HEK293 (cell line): ENCODE results near the gene GPR179.

ENCODE experiments used
- CTCF ChIA-PET: fragments of 350-600 bp; formaldehyde crosslinking; extraction: SDS; loops from one replicate; lab custom pipeline; 2021; ENCODE audit warnings: antibody characterized with exemption; lab: Yijun Ruan, JAX
- POLR2A ChIA-PET: fragments of 300-600 bp; formaldehyde crosslinking; extraction: SDS; loops from one replicate; lab custom pipeline; 2020; ENCODE audit warnings: antibody characterized with exemption, inconsistent platforms; lab: Yijun Ruan, JAX
- H3K27ac ChIP-seq: fragments of 200-500 bp; sonication (Bioruptor generic); 2 replicates; pipeline ENCODE4 v1.5.1; 2014; ENCODE audit warnings: low read depth, low read length, control low read depth, inconsistent platforms; ENCODE audit errors: extremely low read depth
- H3K36me3 ChIP-seq, 2 experiments: fragments of 200-500 bp in 1 of 2; sonication (Bioruptor generic) in 1 of 2; 1 replicate in 1 of 2; 2 replicates in 1 of 2; pipeline ENCODE4 v1.5.1; 2014 to 2017; ENCODE audit warnings: inconsistent platforms in 2 of 2, low read length in 2 of 2; ENCODE audit not compliant: control insufficient read depth in 2 of 2, insufficient read depth in 1 of 2
- H3K4me1 ChIP-seq: fragments of 200-500 bp; sonication (Bioruptor generic); 2 replicates; pipeline ENCODE4 v1.5.1; 2014; ENCODE audit warnings: mild to moderate bottlenecking, low read length, inconsistent platforms; ENCODE audit not compliant: control insufficient read depth, insufficient read depth
- H3K4me3 ChIP-seq: 2 replicates; pipeline ENCODE4 v1.5.1; 2011; ENCODE audit warnings: low read depth, mild to moderate bottlenecking, control low read depth, low read length, moderate library complexity
- H3K9me3 ChIP-seq: fragments of 200-500 bp; sonication (Bioruptor generic); 2 replicates; pipeline ENCODE4 v1.5.1; 2014; ENCODE audit warnings: low read depth, low read length, inconsistent platforms; ENCODE audit not compliant: control insufficient read depth, insufficient read depth
- GLI2 ChIP-seq: fragments of 450-650 bp; formaldehyde crosslinking; IDR thresholded peaks from 2 replicates; pipeline ENCODE4; 2017; ENCODE audit warnings: missing biosample characterization, missing genetic modification characterization, low read depth, borderline replicate concordance
- INSM2 ChIP-seq: fragments of 450-650 bp; formaldehyde crosslinking; IDR thresholded peaks from 2 replicates; pipeline ENCODE4 v1.5.1; 2016; ENCODE audit warnings: missing biosample characterization, missing genetic modification characterization
- KLF16 ChIP-seq: fragments of 450-650 bp; formaldehyde crosslinking; IDR thresholded peaks from 2 replicates; pipeline ENCODE4 v1.5.1; 2017; ENCODE audit warnings: missing biosample characterization, missing genetic modification characterization
- KLF17 ChIP-seq: fragments of 450-650 bp; formaldehyde crosslinking; IDR thresholded peaks from 2 replicates; pipeline ENCODE4 v1.5.1; 2016; ENCODE audit warnings: missing biosample characterization, missing genetic modification characterization
- YY1 ChIP-seq: fragments of 450-650 bp; formaldehyde crosslinking; IDR thresholded peaks from 2 replicates; pipeline ENCODE4 v1.5.1; 2018; ENCODE audit warnings: missing biosample characterization, missing genetic modification characterization
- ZNF146 ChIP-seq: fragments of 450-650 bp; formaldehyde crosslinking; IDR thresholded peaks from 2 replicates; pipeline ENCODE4 v1.5.1; 2016; ENCODE audit warnings: missing biosample characterization, missing genetic modification characterization
- ZNF157 ChIP-seq: fragments of 450-650 bp; formaldehyde crosslinking; IDR thresholded peaks from 2 replicates; pipeline ENCODE4 v1.5.1; 2016; ENCODE audit warnings: missing biosample characterization, missing genetic modification characterization
- ZNF239 ChIP-seq: fragments of 450-650 bp; formaldehyde crosslinking; IDR thresholded peaks from 2 replicates; pipeline ENCODE4 v1.5.1; 2016; ENCODE audit warnings: missing biosample characterization, missing genetic modification characterization
- ZNF26 ChIP-seq: fragments of 450-650 bp; formaldehyde crosslinking; IDR thresholded peaks from 2 replicates; pipeline ENCODE4 v1.5.1; 2016; ENCODE audit warnings: missing biosample characterization, missing genetic modification characterization
- ZNF302 ChIP-seq: fragments of 450-650 bp; formaldehyde crosslinking; IDR thresholded peaks from 2 replicates; pipeline ENCODE4 v1.5.1; 2016; ENCODE audit warnings: missing biosample characterization, missing genetic modification characterization, low read depth
- ZNF394 ChIP-seq: fragments of 450-650 bp; formaldehyde crosslinking; IDR thresholded peaks from 2 replicates; pipeline ENCODE4 v1.5.1; 2016; ENCODE audit warnings: missing biosample characterization, missing genetic modification characterization, mild to moderate bottlenecking, moderate library complexity, borderline replicate concordance
- ZNF404 ChIP-seq: fragments of 450-650 bp; formaldehyde crosslinking; IDR thresholded peaks from 2 replicates; pipeline ENCODE4 v1.5.1; 2017; ENCODE audit warnings: missing biosample characterization, missing genetic modification characterization
- ZNF423 ChIP-seq: fragments of 450-650 bp; formaldehyde crosslinking; IDR thresholded peaks from 2 replicates; pipeline ENCODE4 v1.5.1; 2016; ENCODE audit warnings: missing biosample characterization, missing genetic modification characterization
- ZNF48 ChIP-seq: fragments of 450-650 bp; formaldehyde crosslinking; IDR thresholded peaks from 2 replicates; pipeline ENCODE4 v1.5.1; 2016; ENCODE audit warnings: missing biosample characterization, missing genetic modification characterization
- ZNF548 ChIP-seq: fragments of 450-650 bp; formaldehyde crosslinking; IDR thresholded peaks from 2 replicates; pipeline ENCODE4 v1.5.1; 2016; ENCODE audit warnings: missing biosample characterization, missing genetic modification characterization
- ZNF600 ChIP-seq: fragments of 450-650 bp; formaldehyde crosslinking; IDR thresholded peaks from 2 replicates; pipeline ENCODE4 v1.5.1; 2016; ENCODE audit warnings: missing biosample characterization, missing genetic modification characterization
- ZNF610 ChIP-seq: fragments of 450-650 bp; formaldehyde crosslinking; IDR thresholded peaks from 2 replicates; pipeline ENCODE4 v1.5.1; 2016; ENCODE audit warnings: missing biosample characterization, missing genetic modification characterization, borderline replicate concordance
- ZNF707 ChIP-seq: fragments of 450-650 bp; formaldehyde crosslinking; IDR thresholded peaks from 2 replicates; pipeline ENCODE4 v1.5.1; 2016; ENCODE audit warnings: missing biosample characterization, missing genetic modification characterization
- TF ChIP-seq, protein P1 (sequence below): fragments of 450-650 bp; formaldehyde crosslinking; optimal IDR thresholded peaks from 2 replicates; pipeline ENCODE3; 2016; ENCODE audit warnings: missing biosample characterization, mild to moderate bottlenecking, missing genetic modification characterization
- TF ChIP-seq, protein P2 (sequence below): fragments of 450-650 bp; formaldehyde crosslinking; IDR thresholded peaks from 2 replicates; pipeline ENCODE4 v1.5.1; 2016; ENCODE audit warnings: missing biosample characterization, missing genetic modification characterization

Gene GPR179

DNA sequence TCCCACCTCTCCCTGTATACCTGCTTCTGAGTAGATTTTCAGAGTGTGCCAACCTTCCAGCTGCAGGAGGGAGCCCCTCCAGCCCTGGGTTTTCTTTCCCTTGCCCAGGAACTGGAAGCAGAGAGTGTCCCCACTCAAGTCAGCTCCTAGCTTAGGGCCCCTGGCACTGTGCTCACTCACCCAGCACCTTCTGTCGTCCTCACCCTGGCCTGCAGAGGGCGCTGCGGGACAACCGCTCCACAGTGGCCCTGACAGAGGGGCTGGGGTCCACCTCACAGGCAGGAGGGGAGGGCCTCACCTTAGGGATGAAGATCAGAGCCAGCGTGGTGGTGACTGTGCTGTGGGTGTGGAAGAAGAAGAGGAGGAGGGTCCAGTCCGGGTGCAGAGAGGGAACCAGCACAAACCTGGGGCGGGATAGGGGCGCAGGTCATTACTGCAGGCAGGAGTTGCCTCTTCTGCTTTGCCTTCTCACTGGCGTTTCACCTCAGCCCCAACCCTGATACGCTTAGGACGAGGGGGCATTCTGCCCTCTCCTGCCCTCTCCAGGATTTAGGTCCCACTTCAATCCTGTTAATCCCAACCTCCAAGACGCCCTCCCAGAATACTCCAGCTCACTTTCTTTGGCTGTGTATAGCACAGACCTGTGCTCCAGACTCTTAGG is 10.0 kb downstream of the GPR179 start (continued):
- no peak for TF ChIP-seq ZNF48 (tag by site-specific recombination)
- TF ChIP-seq ZNF548 (tag by site-specific recombination), result no peak
- TF ChIP-seq ZNF423 (tag by site-specific recombination), result no peak
- TF ChIP-seq, protein P1, sequence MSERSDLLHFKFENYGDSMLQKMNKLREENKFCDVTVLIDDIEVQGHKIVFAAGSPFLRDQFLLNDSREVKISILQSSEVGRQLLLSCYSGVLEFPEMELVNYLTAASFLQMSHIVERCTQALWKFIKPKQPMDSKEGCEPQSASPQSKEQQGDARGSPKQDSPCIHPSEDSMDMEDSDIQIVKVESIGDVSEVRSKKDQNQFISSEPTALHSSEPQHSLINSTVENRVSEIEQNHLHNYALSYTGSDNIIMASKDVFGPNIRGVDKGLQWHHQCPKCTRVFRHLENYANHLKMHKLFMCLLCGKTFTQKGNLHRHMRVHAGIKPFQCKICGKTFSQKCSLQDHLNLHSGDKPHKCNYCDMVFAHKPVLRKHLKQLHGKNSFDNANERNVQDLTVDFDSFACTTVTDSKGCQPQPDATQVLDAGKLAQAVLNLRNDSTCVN, result no peak
- TF ChIP-seq ZNF146, result no peak
- 0 out of 2 replicates have a peak, but pooled peaks have one; percentile 36 for TF ChIP-seq KLF17 (tag by site-specific recombination)
- no peak for TF ChIP-seq GLI2 (tag by site-specific recombination)
- TF ChIP-seq, all 188 proteins: peak for 8

DNA sequence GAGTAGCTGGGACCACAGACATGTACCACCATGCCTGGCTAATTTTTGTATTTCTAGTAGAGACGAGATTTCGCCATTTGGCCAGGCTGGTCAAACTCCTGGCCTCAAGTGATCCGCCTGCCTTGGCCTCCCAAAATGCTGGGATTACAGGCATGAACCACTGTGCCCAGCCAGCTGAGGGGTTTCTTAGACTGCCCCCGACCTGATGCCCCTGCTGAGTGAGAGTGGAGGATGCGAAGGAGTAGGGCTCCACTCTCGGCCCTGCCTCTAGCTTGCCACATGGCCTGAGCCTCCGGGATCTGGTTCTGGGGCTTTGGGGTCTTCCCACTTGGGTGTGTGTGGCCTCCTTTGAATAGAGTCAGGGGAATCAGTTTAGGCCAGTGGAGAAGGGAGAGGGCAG is 11.0 kb downstream of the GPR179 start:
- CTCF ChIA-PET, result interaction anchor here (0.6 to 12.3 kb wide), 21 partner anchors 9 to 1345 kb away, joined by 3 to 186 read pairs (median 8); partner anchors contain the start of genes GPR179 and SOCS7
- no peaks in the 10 kb centered on the region for H3K4me1 ChIP-seq
- POLR2A ChIA-PET, result interaction anchor here (1.0 to 1.1 kb wide), 2 partner anchors 8 to 82 kb away, joined by 3 to 8 read pairs; no protein-coding TSS in a partner anchor
- H3K9me3 ChIP-seq, result no peaks in the 10 kb centered on the region
- H3K4me3 ChIP-seq, result no peak overlapping the region
- H3K27ac ChIP-seq, result no peak overlapping the region
- H3K36me3 ChIP-seq, result no peaks in the 10 kb centered on the region
- TF ChIP-seq ZNF302 (tag by site-specific recombination) (no peak), ZNF239 (tag by site-specific recombination) (no peak)

DNA sequence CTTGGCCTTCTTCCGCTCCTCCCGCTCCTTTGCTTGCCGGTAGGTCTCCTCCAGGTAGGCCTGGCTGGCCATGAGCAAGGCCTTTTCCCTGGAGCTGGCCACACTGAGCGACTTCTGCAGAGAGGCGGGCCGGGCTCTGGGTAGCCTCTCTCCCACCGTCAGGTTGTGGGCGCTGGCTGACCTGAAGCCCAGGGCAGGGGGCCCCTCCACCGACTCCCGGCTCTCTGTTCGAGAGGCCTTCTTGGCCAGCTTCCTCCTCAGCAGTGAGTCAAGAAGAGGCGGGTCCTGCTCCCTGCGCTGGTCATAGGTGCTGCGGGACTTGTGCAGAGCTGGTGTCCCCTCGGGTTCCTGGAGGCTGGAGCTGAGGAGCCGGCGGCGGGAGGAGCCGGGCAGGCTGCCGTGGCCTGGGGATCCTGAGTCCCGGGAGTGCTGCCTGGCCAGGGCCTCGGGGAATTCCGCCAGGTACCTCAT is 12.8 kb downstream of the GPR179 start:
- Histone ChIP-seq H3K9me3 (no peaks in the 10 kb centered on the region), H3K4me3 (no peak overlapping the region), H3K36me3 (no peaks in the 10 kb centered on the region), H3K4me1 (no peaks in the 10 kb centered on the region), H3K27ac (no peak overlapping the region)
- ChIA-PET POLR2A (interaction anchor here (0.6 to 0.9 kb wide), 3 partner anchors 9 to 84 kb away, joined by 3 read pairs; partner anchors contain the start of gene SOCS7), CTCF (interaction anchor here (1.0 to 12.3 kb wide), 5 partner anchors 7 to 82 kb away, joined by 3 to 186 read pairs (median 67); partner anchors contain the start of genes GPR179 and SOCS7)
- TF ChIP-seq ZNF404 (tag by site-specific recombination) (no peak), KLF16 (tag by site-specific recombination) (no peak)
- TF ChIP-seq, protein P2, sequence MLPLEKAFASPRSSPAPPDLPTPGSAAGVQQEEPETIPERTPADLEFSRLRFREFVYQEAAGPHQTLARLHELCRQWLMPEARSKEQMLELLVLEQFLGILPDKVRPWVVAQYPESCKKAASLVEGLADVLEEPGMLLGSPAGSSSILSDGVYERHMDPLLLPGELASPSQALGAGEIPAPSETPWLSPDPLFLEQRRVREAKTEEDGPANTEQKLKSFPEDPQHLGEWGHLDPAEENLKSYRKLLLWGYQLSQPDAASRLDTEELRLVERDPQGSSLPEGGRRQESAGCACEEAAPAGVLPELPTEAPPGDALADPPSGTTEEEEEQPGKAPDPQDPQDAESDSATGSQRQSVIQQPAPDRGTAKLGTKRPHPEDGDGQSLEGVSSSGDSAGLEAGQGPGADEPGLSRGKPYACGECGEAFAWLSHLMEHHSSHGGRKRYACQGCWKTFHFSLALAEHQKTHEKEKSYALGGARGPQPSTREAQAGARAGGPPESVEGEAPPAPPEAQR (tag by site-specific recombination), result no peak

DNA sequence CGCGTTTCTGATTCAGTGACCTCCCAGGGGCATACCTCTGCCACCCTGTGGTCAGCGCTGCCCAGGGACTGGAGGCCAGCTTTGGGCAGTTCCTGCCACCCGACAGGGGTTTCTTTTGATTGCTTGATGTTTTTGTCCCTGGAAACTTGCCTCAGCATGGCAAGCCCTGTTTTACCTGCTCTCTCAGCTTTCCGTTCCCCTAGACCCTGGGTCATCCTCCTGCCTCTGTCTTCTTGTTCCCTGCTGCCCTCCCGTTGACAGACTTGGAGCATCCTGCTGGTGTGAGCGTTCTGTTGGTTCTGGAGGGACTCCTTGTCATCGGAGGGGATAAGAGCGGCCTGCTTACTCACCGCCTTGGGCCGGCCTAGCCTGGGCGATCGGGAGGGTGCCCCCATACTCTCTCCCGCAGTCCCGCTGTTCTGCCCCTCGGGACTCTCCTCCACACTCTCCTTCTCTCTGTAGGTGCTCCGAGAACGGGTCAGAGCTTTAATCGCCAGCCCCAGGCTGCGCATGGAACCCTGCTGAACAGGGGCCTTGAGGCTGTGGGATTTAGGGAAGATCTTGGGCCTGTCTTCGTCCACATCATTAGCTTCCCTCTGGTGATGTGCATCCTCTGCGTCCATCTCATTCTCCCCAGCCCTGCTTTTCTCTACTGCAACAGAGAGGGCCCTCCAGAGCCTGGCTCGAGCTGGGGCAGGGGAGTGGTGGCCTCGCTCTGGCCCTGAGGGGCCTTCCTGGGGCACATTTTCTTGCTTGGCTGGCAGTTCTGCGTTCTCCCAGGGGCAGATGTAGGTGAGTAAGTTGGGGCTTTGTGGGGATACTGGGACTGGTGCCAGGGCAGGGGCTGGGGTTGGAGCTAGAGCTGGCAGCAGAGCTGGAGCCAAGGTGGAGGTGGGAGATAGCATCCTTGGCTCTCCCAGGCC is 13.7 kb downstream of the GPR179 start:
- Histone ChIP-seq H3K36me3 (no peaks in the 10 kb centered on the region), H3K9me3 (no peaks in the 10 kb centered on the region), H3K4me3 (no peak overlapping the region), H3K4me1 (peaks cover 3% of the 10 kb centered on the region), H3K27ac (no peak overlapping the region)
- ChIA-PET POLR2A (interaction anchor here (0.7 kb wide), 1 partner anchor 21 kb away, joined by 3 read pairs; the partner anchor contains the start of gene SOCS7), CTCF (interaction anchor here (0.7 to 12.3 kb wide), 8 partner anchors 6 to 252 kb away, joined by 3 to 186 read pairs (median 15); partner anchors contain the start of genes GPR179 and SOCS7)
- TF ChIP-seq ZNF610 (tag by site-specific recombination), result no peak
- no peak for TF ChIP-seq INSM2 (tag by site-specific recombination)
- TF ChIP-seq ZNF26 (tag by site-specific recombination), result no peak
- no peak for TF ChIP-seq YY1
- no peak for TF ChIP-seq ZNF394
- TF ChIP-seq ZNF707 (tag by site-specific recombination), result no peak
- no peak for TF ChIP-seq ZNF157
- TF ChIP-seq ZNF600 (tag by site-specific recombination), result no peak
